GM21447 (cell line): ENCODE results near the gene DEFB129.
"Not testable (repeated sequence)": the region's sequence is repeated elsewhere in the genome, so short reads cannot be mapped to it uniquely, and the experiment has no call there.

ENCODE experiments used
- ATAC-seq: cut with Tn5 transposase; IDR thresholded peaks from one replicate; pipeline ENCODE4 v1.9.1; 2021; ENCODE audit not compliant: unreplicated experiment

The DEFB129 gene

DNA sequence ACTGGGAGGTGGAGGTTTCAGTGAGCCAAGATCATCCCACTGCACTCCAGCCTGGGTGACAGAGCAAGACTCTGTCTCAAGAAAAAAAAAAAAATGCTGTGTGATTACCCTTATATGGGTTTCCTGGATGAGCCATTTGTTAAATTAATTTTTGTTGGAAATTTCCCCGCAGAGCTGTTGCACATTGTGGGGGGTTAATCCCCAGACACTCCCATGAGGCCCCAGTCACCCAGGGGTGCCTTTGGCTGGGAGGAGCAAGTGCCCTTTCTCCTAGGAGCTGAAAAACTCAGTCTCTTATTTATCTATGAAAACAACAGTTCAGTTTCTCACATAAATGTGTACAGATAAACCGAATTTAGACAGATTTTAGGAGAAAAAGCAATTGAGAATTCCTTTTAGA lies 25.7 kb downstream of the DEFB129 start:
- ATAC-seq, result no peak

- ATAC-seq, result not testable (repeated sequence)
Observed at GRCh38 chr20:253447-253846, 26.4 kb downstream of the DEFB129 start.

DNA sequence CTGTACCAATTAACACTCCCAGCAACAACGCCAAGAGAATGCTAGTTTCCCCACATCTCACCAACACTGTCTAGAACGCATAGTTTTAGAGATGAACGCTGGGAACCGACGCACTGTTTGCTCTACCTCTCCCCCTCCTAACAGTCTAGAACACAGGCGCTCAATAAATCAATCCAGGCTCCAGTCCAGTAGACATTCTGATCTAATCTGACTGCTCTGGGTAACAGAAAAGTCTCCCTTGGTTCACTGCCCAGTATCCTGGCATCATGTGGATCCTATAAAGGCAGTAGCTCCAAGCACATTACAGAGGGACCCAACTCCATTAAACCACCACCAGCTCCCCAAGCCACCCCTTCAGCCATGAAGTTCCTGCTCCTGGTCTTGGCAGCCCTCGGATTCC lies 30.4 kb downstream of the DEFB129 start, which contains the start of gene DEFB132:
Gene DEFB132, plus strand, starts transcription at position 306 of the 400 bp plus-strand sequence. Its CDS starts 55 bp downstream, at position 361.
- ATAC-seq, result no peak

GRCh38 chr20:258269-258858 lies 31.3 kb downstream of the DEFB129 start:
- no peak for ATAC-seq

DNA sequence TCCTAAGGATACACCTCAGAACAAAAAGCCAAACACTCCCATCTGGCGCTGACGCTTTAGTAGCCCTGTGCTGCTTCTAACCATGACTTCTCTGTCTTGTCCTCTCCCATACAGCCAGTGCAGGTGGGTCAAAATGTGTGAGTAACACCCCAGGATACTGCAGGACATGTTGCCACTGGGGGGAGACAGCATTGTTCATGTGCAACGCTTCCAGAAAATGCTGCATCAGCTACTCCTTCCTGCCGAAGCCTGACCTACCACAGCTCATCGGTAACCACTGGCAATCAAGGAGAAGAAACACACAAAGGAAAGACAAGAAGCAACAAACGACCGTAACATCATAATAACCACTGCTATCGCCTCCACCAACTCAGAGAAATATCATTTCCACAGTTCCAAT lies 31.9 kb downstream of the DEFB129 start:
- no peak for ATAC-seq

- no peak for ATAC-seq
Observed at GRCh38 chr20:259981-260380, 32.9 kb downstream of the DEFB129 start.

- no peak for ATAC-seq
Observed at GRCh38 chr20:263701-264100, 36.6 kb downstream of the DEFB129 start.

DNA sequence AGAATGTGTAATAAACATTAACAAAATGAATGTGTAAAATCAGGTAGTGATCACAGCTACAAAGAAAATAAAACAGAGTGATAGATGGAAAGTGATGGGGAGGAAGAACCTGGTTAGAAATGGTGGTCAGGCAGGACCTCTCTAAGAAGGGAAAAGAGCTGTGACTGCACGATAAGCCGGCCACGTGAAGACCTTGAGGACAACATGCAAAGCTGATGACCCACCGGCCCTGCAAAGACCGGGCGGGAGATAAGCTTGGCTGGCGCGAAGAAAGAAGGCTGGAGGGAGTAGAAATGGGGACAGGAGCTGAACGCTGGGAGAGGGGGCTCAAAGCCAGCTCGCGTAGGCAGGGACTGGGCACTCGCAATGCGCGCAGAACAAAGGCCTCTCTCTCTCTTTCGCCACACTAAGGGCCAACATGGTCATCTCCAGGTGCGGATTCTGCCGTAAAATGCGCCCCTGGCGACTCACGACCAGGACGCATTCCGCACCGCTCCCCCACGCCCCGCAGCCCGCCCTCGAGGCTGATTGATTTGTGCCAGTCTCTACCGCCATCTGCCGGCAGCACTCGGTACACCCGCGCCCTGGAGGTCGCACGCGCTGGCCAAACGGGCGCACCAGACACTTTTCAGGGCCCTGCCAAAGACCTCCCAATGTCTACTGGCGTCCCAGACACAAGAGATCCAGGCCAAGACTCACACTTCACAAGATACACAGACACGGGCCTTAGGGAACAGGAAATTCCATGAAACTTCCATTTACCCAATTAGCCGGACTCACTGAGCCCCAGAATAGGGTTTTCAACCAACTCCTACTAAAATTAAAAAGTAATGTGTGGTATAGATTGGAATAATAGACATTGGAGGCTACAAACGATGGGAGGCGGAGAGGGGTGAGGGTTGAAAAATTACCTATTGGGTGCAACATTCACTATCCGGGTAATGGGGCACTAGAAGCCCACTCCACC lies 39.8 kb downstream of the DEFB129 start:
- peak; percentile 86 for ATAC-seq

DNA sequence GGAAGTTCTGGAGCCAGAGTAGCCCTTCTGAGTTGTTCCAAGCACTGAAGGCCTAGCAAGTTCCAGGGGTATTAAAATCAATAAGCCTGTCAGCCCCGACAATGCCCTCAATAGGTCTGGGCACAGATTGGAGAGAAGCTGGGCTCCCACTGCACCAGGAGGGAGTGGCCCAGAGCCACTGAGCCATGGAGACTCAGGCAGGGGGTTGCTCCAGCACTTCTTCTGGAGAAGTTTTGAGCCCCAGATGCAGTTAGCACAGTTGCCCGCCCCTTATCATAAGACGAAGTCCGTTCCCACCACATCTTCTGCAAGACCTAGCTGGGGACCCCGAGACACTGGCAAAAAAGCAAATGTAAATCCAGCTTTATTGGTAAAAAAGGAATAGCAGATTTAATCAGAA lies 43.5 kb downstream of the DEFB129 start:
- ATAC-seq, result no peak

- no peak for ATAC-seq
Observed at GRCh38 chr20:271069-271468, 44.0 kb downstream of the DEFB129 start.

DNA sequence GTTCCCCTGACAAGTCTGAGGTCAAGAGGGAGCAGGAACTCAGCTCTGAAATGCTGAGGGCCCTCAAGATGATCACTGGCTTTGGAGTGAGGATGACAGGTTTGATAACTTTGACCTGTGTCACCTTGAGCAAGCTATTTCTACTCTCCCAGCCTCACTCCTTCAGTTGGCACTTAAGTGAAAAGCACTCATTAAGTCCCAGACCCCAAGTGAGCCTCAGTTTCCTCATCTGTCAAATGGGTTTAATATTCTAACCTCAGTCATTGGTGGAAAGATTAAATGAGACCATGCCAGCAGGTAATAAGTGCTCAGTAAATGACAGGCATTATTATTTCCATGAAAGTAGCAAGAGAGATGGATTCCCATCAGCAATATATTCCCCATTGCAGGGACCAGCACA lies 44.5 kb downstream of the DEFB129 start:
- ATAC-seq, result no peak

DNA sequence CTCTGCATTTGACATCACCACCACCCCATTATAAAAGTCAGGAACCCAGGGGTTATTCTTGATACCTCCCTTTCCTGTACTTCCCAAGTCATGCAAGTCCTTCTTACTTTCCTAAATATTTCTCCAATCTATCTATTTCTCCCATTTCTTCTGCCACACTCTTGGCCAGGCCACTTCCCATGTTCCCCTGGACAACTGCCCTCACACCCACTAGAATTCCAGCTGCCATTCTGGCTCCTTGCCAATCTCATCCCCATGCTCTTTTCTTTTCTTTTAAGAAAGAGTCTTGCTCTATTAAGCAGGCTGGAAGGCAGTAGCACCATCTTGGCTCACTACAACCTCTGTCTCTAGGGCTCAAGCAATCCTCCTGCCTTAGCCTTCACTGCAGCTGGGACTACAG lies 45.7 kb downstream of the DEFB129 start:
- no peak for ATAC-seq

DNA sequence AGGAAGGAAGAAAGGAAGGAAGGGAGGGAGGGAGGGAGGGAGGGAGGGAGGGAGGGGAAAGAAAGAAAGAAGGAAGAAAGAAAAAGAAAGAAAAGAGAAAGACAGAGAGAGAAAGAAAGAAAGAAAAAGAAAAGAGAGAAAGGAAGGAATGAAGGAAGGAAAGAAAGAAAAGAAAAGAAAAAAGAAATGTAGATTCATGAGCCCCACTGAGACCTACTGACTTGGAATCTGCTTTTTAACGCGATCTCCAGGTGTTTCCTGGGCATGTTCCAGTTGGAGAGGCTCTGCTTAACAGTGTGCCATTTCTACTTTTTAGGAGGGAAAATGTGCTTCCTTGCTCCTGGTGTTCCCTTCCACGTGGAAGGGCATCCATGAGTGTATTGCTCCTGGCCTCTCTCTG lies 46.8 kb downstream of the DEFB129 start:
- ATAC-seq, result no peak

DNA sequence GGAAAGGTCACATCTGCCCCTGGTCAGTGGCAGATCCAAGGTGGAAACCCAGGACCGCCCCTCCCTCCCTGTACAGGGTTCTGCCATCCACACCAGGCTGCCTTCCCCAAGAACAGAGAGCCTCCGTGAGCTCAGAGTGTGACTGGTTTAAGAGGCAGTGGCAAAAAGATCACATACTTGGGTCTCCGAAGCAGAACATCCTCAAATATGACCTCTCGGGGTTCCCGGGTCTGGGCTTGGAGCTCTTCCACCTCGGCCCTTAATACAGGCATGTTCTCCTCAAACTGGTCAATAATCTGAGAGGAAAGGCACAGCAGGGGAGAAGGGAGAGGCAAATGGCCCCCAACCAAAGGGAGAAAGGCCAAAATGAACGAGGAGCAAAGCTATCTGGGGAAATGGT lies 48.7 kb downstream of the DEFB129 start:
- ATAC-seq, result no peak

GRCh38 chr20:276620-277495 lies 49.8 kb downstream of the DEFB129 start:
- no peak for ATAC-seq

DNA sequence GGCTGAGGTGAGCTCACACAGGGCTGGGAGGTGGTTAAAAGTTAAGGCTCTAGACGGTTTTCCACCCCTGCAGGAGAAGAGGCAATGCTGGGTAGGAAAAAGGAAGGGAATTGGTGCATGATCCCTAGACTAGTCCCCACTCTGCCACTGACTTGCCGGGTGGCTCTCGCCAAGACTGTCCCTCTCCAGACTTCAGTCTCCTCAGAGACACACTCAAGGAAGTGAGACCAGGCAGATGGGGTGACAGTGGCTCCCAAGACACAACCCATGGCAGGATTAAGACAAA lies 50.4 kb downstream of the DEFB129 start:
- ATAC-seq, result no peak

DNA sequence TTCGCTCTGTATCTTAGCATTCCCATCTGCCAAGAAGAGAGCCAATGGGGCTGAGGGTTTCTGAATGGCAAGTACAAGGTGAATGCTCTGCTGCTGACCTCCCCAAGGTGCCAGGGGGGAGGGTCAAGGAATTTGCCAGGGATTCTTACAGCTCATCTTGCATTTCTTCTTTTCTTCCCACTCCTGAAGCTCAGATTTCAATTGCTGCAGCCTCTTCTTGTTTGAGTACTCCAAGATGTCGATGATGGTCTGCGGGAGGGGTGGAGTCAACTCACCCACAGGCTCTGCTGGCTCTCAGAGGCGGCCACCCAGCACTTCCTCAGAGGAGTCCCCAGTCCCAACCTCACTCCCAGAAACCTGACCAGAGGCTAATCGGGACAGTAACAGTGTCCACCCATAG lies 51.1 kb downstream of the DEFB129 start:
- ATAC-seq, result no peak

- ATAC-seq, result no peak
Observed at GRCh38 chr20:278607-279571, 51.8 kb downstream of the DEFB129 start.
